GM19025 (cell line): ENCODE measurements around the gene CAPZA2.
"Not testable (repeated sequence)": the region's sequence is repeated elsewhere in the genome, so short reads cannot be mapped to it uniquely, and the experiment has no call there.

Experiments
- ATAC-seq: cut with Tn5 transposase; IDR thresholded peaks from one replicate; pipeline ENCODE4 v1.9.1; 2021; ENCODE audit warnings: mild to moderate bottlenecking, low read depth, moderate library complexity; ENCODE audit not compliant: unreplicated experiment

CAPZA2 gene

GRCh38 chr7:116911801-116912200 lies 49.4 kb downstream of the CAPZA2 start:
- ATAC-seq, result no peak

- no peak for ATAC-seq
Observed at GRCh38 chr7:116912269-116912909, 50.0 kb downstream of the CAPZA2 start.

GRCh38 chr7:116918704-116919103 lies 56.3 kb downstream of the CAPZA2 start:
- ATAC-seq, result no peak

GRCh38 chr7:116920359-116920758 lies 58.0 kb downstream of the CAPZA2 start:
- ATAC-seq, result no peak

GRCh38 chr7:116922545-116922944 lies 60.2 kb downstream of the CAPZA2 start:
- no peak for ATAC-seq

GRCh38 chr7:116924741-116925140 lies 62.4 kb downstream of the CAPZA2 start:
- ATAC-seq, result no peak

GRCh38 chr7:116929021-116929420 lies 66.6 kb downstream of the CAPZA2 start:
- no peak for ATAC-seq

- peak; percentile 69 for ATAC-seq
Observed at GRCh38 chr7:116929914-116930913, 67.8 kb downstream of the CAPZA2 start.

- no peak for ATAC-seq
Observed at GRCh38 chr7:116932566-116932965, 70.2 kb downstream of the CAPZA2 start.

GRCh38 chr7:116933465-116933864 lies 71.1 kb downstream of the CAPZA2 start:
- no peak for ATAC-seq

- ATAC-seq, result no peak
Observed at GRCh38 chr7:116934580-116934979, 72.2 kb downstream of the CAPZA2 start.

- ATAC-seq, result not testable (repeated sequence)
Observed at GRCh38 chr7:116936844-116937243, 74.5 kb downstream of the CAPZA2 start.

- ATAC-seq, result no peak
Observed at GRCh38 chr7:116938678-116939077, 76.3 kb downstream of the CAPZA2 start.

- no peak for ATAC-seq
Observed at GRCh38 chr7:116940689-116941370, 78.4 kb downstream of the CAPZA2 start.

GRCh38 chr7:116942504-116942903 lies 80.1 kb downstream of the CAPZA2 start:
- no peak for ATAC-seq

- no peak for ATAC-seq
Observed at GRCh38 chr7:116948934-116949333, 86.5 kb downstream of the CAPZA2 start.

- no peak for ATAC-seq
Observed at GRCh38 chr7:116949941-116950801, 87.8 kb downstream of the CAPZA2 start.

- ATAC-seq, result no peak
Observed at GRCh38 chr7:116950889-116951351, 88.5 kb downstream of the CAPZA2 start.

- ATAC-seq, result no peak
Observed at GRCh38 chr7:116951366-116952292, 89.2 kb downstream of the CAPZA2 start.
